ENCODE results near the gene DENND1B. TPM values are rescaled to one million over a fixed set of nuclear protein-coding genes. Genes with fewer than 3 reads are reported as not detected.

The DENND1B gene
- polyA plus RNA-seq, 1 donor from 2014 or later: 12.4 TPM

GRCh38 chr1:197633447-197634078, 141.7 kb downstream of the DENND1B start:
- H3K9me2 ChIP-seq (ENCODE audit: insufficient read depth, low read length): no peaks in the 10 kb centered on the region
- H3F3A ChIP-seq (ENCODE audit: insufficient read depth, low read length, poor library complexity, severe bottlenecking): no peaks in the 10 kb centered on the region
- H3K9me3 ChIP-seq (ENCODE audit: low read length): no peaks in the 10 kb centered on the region
- no peak overlapping the region for H3K4me2 ChIP-seq (ENCODE audit: low read length)
- no peaks in the 10 kb centered on the region for H3K79me2 ChIP-seq (replicated peaks; ENCODE audit: insufficient read depth, low read length)
- no peak overlapping the region for H3K27ac ChIP-seq (ENCODE audit: low read length)
- H4K20me1 ChIP-seq (ENCODE audit: insufficient read depth): no peaks in the 10 kb centered on the region
- H3K4me3 ChIP-seq (ENCODE audit: low read length): no peak overlapping the region
- H3K9ac ChIP-seq (ENCODE audit: low read length): no peak overlapping the region
- H3K27me3 ChIP-seq (ENCODE audit: insufficient read depth, low read depth, low read length): no peaks in the 10 kb centered on the region
- H2AFZ ChIP-seq (ENCODE audit: low read depth, low read length): no peak overlapping the region
- TF ChIP-seq SMC3 (conservative IDR thresholded peaks at IDR 0.05; ENCODE audit: poor library complexity) (no peak), POLR2AphosphoS5 (IDR thresholded peaks at IDR 0.05) (no peak), MXI1 (conservative IDR thresholded peaks at IDR 0.05; ENCODE audit: poor library complexity, severe bottlenecking) (no peak), EZH2 (IDR thresholded peaks at IDR 0.05; ENCODE audit: borderline replicate concordance, insufficient read depth, low read length, poor library complexity, severe bottlenecking) (no peak), EP300 (conservative IDR thresholded peaks at IDR 0.05; ENCODE audit: poor library complexity, severe bottlenecking) (no peak), RAD21 (conservative IDR thresholded peaks at IDR 0.05) (no peak), TAF1 (IDR thresholded peaks at IDR 0.05; ENCODE audit: low read depth) (no peak)
- TF ChIP-seq, protein P1, sequence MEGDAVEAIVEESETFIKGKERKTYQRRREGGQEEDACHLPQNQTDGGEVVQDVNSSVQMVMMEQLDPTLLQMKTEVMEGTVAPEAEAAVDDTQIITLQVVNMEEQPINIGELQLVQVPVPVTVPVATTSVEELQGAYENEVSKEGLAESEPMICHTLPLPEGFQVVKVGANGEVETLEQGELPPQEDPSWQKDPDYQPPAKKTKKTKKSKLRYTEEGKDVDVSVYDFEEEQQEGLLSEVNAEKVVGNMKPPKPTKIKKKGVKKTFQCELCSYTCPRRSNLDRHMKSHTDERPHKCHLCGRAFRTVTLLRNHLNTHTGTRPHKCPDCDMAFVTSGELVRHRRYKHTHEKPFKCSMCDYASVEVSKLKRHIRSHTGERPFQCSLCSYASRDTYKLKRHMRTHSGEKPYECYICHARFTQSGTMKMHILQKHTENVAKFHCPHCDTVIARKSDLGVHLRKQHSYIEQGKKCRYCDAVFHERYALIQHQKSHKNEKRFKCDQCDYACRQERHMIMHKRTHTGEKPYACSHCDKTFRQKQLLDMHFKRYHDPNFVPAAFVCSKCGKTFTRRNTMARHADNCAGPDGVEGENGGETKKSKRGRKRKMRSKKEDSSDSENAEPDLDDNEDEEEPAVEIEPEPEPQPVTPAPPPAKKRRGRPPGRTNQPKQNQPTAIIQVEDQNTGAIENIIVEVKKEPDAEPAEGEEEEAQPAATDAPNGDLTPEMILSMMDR (IDR thresholded peaks at IDR 0.05; ENCODE audit: poor library complexity, severe bottlenecking): no peak
- TF ChIP-seq, protein P2, sequence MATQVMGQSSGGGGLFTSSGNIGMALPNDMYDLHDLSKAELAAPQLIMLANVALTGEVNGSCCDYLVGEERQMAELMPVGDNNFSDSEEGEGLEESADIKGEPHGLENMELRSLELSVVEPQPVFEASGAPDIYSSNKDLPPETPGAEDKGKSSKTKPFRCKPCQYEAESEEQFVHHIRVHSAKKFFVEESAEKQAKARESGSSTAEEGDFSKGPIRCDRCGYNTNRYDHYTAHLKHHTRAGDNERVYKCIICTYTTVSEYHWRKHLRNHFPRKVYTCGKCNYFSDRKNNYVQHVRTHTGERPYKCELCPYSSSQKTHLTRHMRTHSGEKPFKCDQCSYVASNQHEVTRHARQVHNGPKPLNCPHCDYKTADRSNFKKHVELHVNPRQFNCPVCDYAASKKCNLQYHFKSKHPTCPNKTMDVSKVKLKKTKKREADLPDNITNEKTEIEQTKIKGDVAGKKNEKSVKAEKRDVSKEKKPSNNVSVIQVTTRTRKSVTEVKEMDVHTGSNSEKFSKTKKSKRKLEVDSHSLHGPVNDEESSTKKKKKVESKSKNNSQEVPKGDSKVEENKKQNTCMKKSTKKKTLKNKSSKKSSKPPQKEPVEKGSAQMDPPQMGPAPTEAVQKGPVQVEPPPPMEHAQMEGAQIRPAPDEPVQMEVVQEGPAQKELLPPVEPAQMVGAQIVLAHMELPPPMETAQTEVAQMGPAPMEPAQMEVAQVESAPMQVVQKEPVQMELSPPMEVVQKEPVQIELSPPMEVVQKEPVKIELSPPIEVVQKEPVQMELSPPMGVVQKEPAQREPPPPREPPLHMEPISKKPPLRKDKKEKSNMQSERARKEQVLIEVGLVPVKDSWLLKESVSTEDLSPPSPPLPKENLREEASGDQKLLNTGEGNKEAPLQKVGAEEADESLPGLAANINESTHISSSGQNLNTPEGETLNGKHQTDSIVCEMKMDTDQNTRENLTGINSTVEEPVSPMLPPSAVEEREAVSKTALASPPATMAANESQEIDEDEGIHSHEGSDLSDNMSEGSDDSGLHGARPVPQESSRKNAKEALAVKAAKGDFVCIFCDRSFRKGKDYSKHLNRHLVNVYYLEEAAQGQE (IDR thresholded peaks at IDR 0.05; ENCODE audit: borderline replicate concordance): no peak
- no peaks in the 10 kb centered on the region for H3K36me3 ChIP-seq (ENCODE audit: insufficient read depth, low read length)

GRCh38 chr1:197632651-197633050, 142.6 kb downstream of the DENND1B start:
- no peak overlapping the region for H3K27ac ChIP-seq (ENCODE audit: low read length)
- TF ChIP-seq EP300 (conservative IDR thresholded peaks at IDR 0.05; ENCODE audit: poor library complexity, severe bottlenecking) (no peak), RAD21 (conservative IDR thresholded peaks at IDR 0.05) (no peak), POLR2AphosphoS5 (IDR thresholded peaks at IDR 0.05) (no peak), EZH2 (IDR thresholded peaks at IDR 0.05; ENCODE audit: borderline replicate concordance, insufficient read depth, low read length, poor library complexity, severe bottlenecking) (no peak), TAF1 (IDR thresholded peaks at IDR 0.05; ENCODE audit: low read depth) (no peak), SMC3 (conservative IDR thresholded peaks at IDR 0.05; ENCODE audit: poor library complexity) (no peak), MXI1 (conservative IDR thresholded peaks at IDR 0.05; ENCODE audit: poor library complexity, severe bottlenecking) (no peak)
- TF ChIP-seq, protein P2 (IDR thresholded peaks at IDR 0.05; ENCODE audit: borderline replicate concordance): no peak
- TF ChIP-seq, protein P1 (IDR thresholded peaks at IDR 0.05; ENCODE audit: poor library complexity, severe bottlenecking): no peak
- no peaks in the 10 kb centered on the region for H4K20me1 ChIP-seq (ENCODE audit: insufficient read depth)
- no peak overlapping the region for H3K4me3 ChIP-seq (ENCODE audit: low read length)
- no peak overlapping the region for H3K4me2 ChIP-seq (ENCODE audit: low read length)
- H3K9me2 ChIP-seq (ENCODE audit: insufficient read depth, low read length): no peaks in the 10 kb centered on the region
- H3K36me3 ChIP-seq (ENCODE audit: insufficient read depth, low read length): no peaks in the 10 kb centered on the region
- H3F3A ChIP-seq (ENCODE audit: insufficient read depth, low read length, poor library complexity, severe bottlenecking): no peaks in the 10 kb centered on the region
- H3K9ac ChIP-seq (ENCODE audit: low read length): no peak overlapping the region
- no peaks in the 10 kb centered on the region for H3K9me3 ChIP-seq (ENCODE audit: low read length)
- H3K79me2 ChIP-seq (replicated peaks; ENCODE audit: insufficient read depth, low read length): no peaks in the 10 kb centered on the region
- no peaks in the 10 kb centered on the region for H3K27me3 ChIP-seq (ENCODE audit: insufficient read depth, low read depth, low read length)
- no peak overlapping the region for H2AFZ ChIP-seq (ENCODE audit: low read depth, low read length)

All from neural cell (in vitro differentiated cells).